SK-N-SH treated with all-trans-retinoic acid at 6 μM for 48 hours (cell line): ENCODE data around the gene MTF2.

ENCODE experiments used
- ARNTL ChIP-seq: fragments of 450-650 bp; formaldehyde crosslinking; IDR thresholded peaks from 2 replicates; pipeline ENCODE4 v1.5.0; 2020; ENCODE audit warnings: low read depth, mild to moderate bottlenecking, moderate library complexity, borderline replicate concordance
- BACH2 ChIP-seq: fragments of 250-450 bp; sonication (Bioruptor Pico); IDR thresholded peaks from 2 replicates; pipeline ENCODE4 v1.9.0; 2021; ENCODE audit warnings: mild to moderate bottlenecking, borderline replicate concordance
- CSRNP3 ChIP-seq: fragments of 250-450 bp; sonication (Bioruptor Pico); IDR thresholded peaks from 2 replicates; pipeline ENCODE4 v1.5.1; 2021; ENCODE audit warnings: mild to moderate bottlenecking, moderate library complexity
- GLIS3 ChIP-seq: fragments of 250-450 bp; sonication (Bioruptor Pico); IDR thresholded peaks from 2 replicates; pipeline ENCODE4 v1.5.0; 2020; ENCODE audit warnings: mild to moderate bottlenecking, moderate library complexity
- PATZ1 ChIP-seq: fragments of 250-450 bp; sonication (Bioruptor Pico); IDR thresholded peaks from 2 replicates; pipeline ENCODE4 v1.8.0; 2020; ENCODE audit warnings: mild to moderate bottlenecking, moderate library complexity, borderline replicate concordance
- SNAI2 ChIP-seq: fragments of 250-450 bp; sonication (Bioruptor Pico); IDR thresholded peaks from 2 replicates; pipeline ENCODE4 v1.5.0; 2020; ENCODE audit warnings: mild to moderate bottlenecking, moderate library complexity
- ZC3H10 ChIP-seq: fragments of 250-450 bp; sonication (Bioruptor Pico); IDR thresholded peaks from 2 replicates; pipeline ENCODE4 v1.5.1; 2021; ENCODE audit warnings: mild to moderate bottlenecking, moderate library complexity
- ZFP3 ChIP-seq: fragments of 250-450 bp; sonication (Bioruptor Pico); IDR thresholded peaks from 2 replicates; pipeline ENCODE4 v1.5.0; 2020; ENCODE audit warnings: mild to moderate bottlenecking, moderate library complexity
- ZNF565 ChIP-seq: fragments of 450-650 bp; formaldehyde crosslinking; conservative IDR thresholded peaks from 2 replicates; pipeline ENCODE4 v1.5.0; 2020; ENCODE audit warnings: low read depth, mild to moderate bottlenecking, moderate library complexity
- ZNF70 ChIP-seq: fragments of 450-650 bp; formaldehyde crosslinking; IDR thresholded peaks from 2 replicates; pipeline ENCODE4 v1.5.0; 2020; ENCODE audit warnings: mild to moderate bottlenecking, moderate library complexity
- ZNF8 ChIP-seq: fragments of 450-650 bp; formaldehyde crosslinking; IDR thresholded peaks from 2 replicates; pipeline ENCODE4 v1.5.0; 2020; ENCODE audit warnings: mild to moderate bottlenecking, moderate library complexity

- no peak for TF ChIP-seq ZNF8 (CRISPR knock-in tag)
- no peak for TF ChIP-seq ZNF70 (CRISPR knock-in tag)
- no peak for TF ChIP-seq ARNTL (CRISPR knock-in tag)
- TF ChIP-seq CSRNP3 (CRISPR knock-in tag) = no peak
- TF ChIP-seq ZFP3 (CRISPR knock-in tag) = no peak
- no peak for TF ChIP-seq ZC3H10 (CRISPR knock-in tag)
- no peak for TF ChIP-seq PATZ1
- no peak for TF ChIP-seq ZNF565
- no peak for TF ChIP-seq GLIS3
- TF ChIP-seq SNAI2 (CRISPR knock-in tag) = no peak
- no peak for TF ChIP-seq BACH2 (CRISPR knock-in tag)
Measured at GRCh38 chr1:93114391-93114790, 35.3 kb downstream of the MTF2 start.
